Endometrial microvascular endothelial cells (primary cell): Measurements from ENCODE around the gene AGXT. TPM values are rescaled to one million over a fixed set of nuclear protein-coding genes. Genes with fewer than 3 reads are reported as not detected.

Source experiments
- total RNA-seq: library from RNA; depleted of rRNA; stranded (reverse); fragments of >200 nt; gene quantifications from one replicate; pipeline ENCODE4 v1.2.3, GENCODE V29; 2015; ENCODE audit errors: inconsistent ontology term

AGXT gene
- total RNA-seq, 1 donor from 2014 or later = not detected

Other genes starting within 250 kb of the AGXT start
- gene GPR35, start 243.3 kb upstream of the AGXT start, total RNA-seq = 0.46 TPM
- gene AQP12B, start 185.9 kb upstream of the AGXT start, total RNA-seq = not detected
- gene AQP12A, start 177.0 kb upstream of the AGXT start, total RNA-seq = not detected
- not detected for gene KIF1A, start 48.6 kb upstream of the AGXT start, total RNA-seq
- gene MAB21L4, start 27.3 kb downstream of the AGXT start, total RNA-seq = not detected
- gene CROCC2, start 37.5 kb downstream of the AGXT start, total RNA-seq = not detected
- 15.0 TPM for gene SNED1, start 129.8 kb downstream of the AGXT start, total RNA-seq
- 37.3 TPM for gene MTERF4, start 233.5 kb downstream of the AGXT start, total RNA-seq